GM12891 (cell line): ENCODE results near the gene CAVIN2.

Experiments
- POLR2A ChIP-seq: IDR thresholded peaks from 2 replicates; pipeline ENCODE4 v1.6.1; 2011; ENCODE audit warnings: low read depth, low read length, control low read depth
- POLR2AphosphoS5 ChIP-seq: IDR thresholded peaks from 2 replicates; pipeline ENCODE4 v1.6.1; 2011; ENCODE audit warnings: low read depth, low read length, control low read depth
- POU2F2 ChIP-seq: IDR thresholded peaks from 2 replicates; pipeline ENCODE4 v1.6.1; 2011; ENCODE audit warnings: low read depth, mild to moderate bottlenecking, control low read depth, low read length, moderate library complexity

DNA sequence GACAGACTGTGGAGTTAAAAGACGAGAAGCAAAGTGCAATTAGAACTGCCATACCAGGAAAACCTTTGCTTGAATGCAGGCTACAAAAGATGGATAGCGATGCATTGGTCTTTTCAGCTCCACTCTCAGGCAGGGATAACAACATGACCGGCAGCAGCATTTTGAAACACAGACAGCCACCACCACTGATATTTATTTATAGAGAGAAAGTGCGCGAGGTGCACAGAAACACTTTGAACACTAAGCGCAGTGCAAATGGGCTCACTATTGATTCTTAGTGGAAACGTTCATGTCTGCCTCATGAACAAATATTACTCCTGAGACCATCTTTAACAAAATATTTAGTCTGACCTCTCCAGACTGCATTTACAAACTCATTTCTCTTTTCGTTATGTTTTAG is 32.9 kb downstream of the CAVIN2 start:
- TF ChIP-seq POLR2A (no peak), POU2F2 (no peak), POLR2AphosphoS5 (no peak)
